Adrenal gland (tissue), 12 donors: ENCODE results near the gene CIDEA. TPM values are rescaled to one million over a fixed set of nuclear protein-coding genes. Genes with fewer than 3 reads are reported as not detected.

Experiments
- DNase-seq, 7 donors: peaks; one replicate each; pipeline ENCODE4 v3.0.0-alpha.2; 2019 to 2020
- H3K27ac ChIP-seq, 5 donors: fragments of 200-600 bp; sonication (generic) in 4 of 5; 1 replicate in 3 of 5; 2 replicates in 2 of 5; pipeline versions ENCODE4 v1.5.1 to v1.8.0; 2016 to 2020; ENCODE audit warnings: mild to moderate bottlenecking in 1 of 5
- H3K27me3 ChIP-seq: fragments of 200-600 bp; 2 replicates; pipeline ENCODE4 v1.8.0; 2021
- H3K36me3 ChIP-seq, 2 donors: fragments of 200-600 bp; replicated peaks in 1 of 2; 1 replicate in 1 of 2; 2 replicates in 1 of 2; pipeline versions ENCODE4 v1.5.1 to v1.8.0; 2018 to 2022
- H3K4me1 ChIP-seq, 2 donors: fragments of 200-600 bp; replicated peaks in 1 of 2; 1 replicate in 1 of 2; 2 replicates in 1 of 2; pipeline versions ENCODE4 v1.5.1 to v1.8.0; 2018 to 2021
- H3K4me3 ChIP-seq, 4 donors: fragments of 200-600 bp; sonication (generic) in 3 of 4; one replicate each; pipeline ENCODE4 v1.5.1; 2016 to 2018
- H3K9me3 ChIP-seq, 3 donors: fragments of 200-600 bp; sonication (generic) in 1 of 3; replicated peaks in 1 of 3; 1 replicate in 2 of 3; 2 replicates in 1 of 3; pipeline versions ENCODE4 v1.5.1 to v1.8.0; 2016 to 2021
- CTCF ChIP-seq, 6 experiments: fragments of 450-650 bp in 4 of 6; fragments of 200-600 bp in 2 of 6; sonication (generic) in 1 of 6; IDR thresholded peaks; 1 replicate in 5 of 6; 2 replicates in 1 of 6; pipeline versions ENCODE4 v1.5.1 to v1.8.0; 2016 to 2021; ENCODE audit warnings: antibody characterized with exemption in 6 of 6, mild to moderate bottlenecking in 2 of 6, moderate library complexity in 1 of 6
- POLR2A ChIP-seq, 2 donors: fragments of 450-650 bp; IDR thresholded peaks; one replicate each; pipeline ENCODE4 v1.6.1; 2017; ENCODE audit warnings: antibody characterized with exemption in 2 of 2, mild to moderate bottlenecking in 2 of 2, moderate library complexity in 1 of 2
- WGBS, 4 donors: extraction: QIAGEN DNeasy Blood & Tissue Kit in 2 of 4; methylation state at CpG; one replicate each; pipeline versions ENCODE4 v1.1.5 to v1.1.7; 2013 to 2017; 5-methylcytosine and 5-hydroxymethylcytosine counted together
- intact Hi-C, 2 donors: fragments of 100-400 bp; cut with DNase I; formaldehyde crosslinking; loops; one replicate each; pipeline versions ENCODE4 v1.14.1 to v1.15.0; 2022 to 2023
- polyA plus RNA-seq, 3 donors: library from polyadenylated mRNA; stranded (reverse); fragments of 200-250 nt in 2 of 3; fragments of 350-450 nt in 1 of 3; fragmentation: Illumina TruSeq in 1 of 3; extraction: RNeasy Lipid Tissue Mini Kit (QIAGEN cat#74804) in 1 of 3; gene quantifications; one replicate each; pipeline ENCODE4 v1.2.3, GENCODE V29; 2013 to 2014
- total RNA-seq, 9 donors: library from RNA; depleted of rRNA in 4 of 9; stranded (reverse); fragments of >200 nt in 4 of 9; fragments of 120-200 nt in 1 of 9; fragmentation: NEBNext Ultra II Directional in 1 of 9; extraction: Animal tissue kit (Norgen Biotek cat#: 25700) in 1 of 9; gene quantifications; one replicate each; pipeline versions ENCODE4 v1.1.0 to v1.2.4, GENCODE V29; 2013 to 2023
- donor health status: healthy with polysubstance abuse.
- donor health status: Bipolar disorder and iron deficiency.
- donor health status: DM: yes; HTN: yes; CAD: no.
- donor health status: DM: no; HTN: no; CAD: no.
- donor health status: DM: no; HTN: no; CAD: no.
- donor health status: DM: yes; HTN: yes; CAD: no.

CIDEA gene
- total and polyA plus RNA-seq, 12 donors, result 0.11 to 18.5 (median 0.82) TPM; not detected in 2

DNA sequence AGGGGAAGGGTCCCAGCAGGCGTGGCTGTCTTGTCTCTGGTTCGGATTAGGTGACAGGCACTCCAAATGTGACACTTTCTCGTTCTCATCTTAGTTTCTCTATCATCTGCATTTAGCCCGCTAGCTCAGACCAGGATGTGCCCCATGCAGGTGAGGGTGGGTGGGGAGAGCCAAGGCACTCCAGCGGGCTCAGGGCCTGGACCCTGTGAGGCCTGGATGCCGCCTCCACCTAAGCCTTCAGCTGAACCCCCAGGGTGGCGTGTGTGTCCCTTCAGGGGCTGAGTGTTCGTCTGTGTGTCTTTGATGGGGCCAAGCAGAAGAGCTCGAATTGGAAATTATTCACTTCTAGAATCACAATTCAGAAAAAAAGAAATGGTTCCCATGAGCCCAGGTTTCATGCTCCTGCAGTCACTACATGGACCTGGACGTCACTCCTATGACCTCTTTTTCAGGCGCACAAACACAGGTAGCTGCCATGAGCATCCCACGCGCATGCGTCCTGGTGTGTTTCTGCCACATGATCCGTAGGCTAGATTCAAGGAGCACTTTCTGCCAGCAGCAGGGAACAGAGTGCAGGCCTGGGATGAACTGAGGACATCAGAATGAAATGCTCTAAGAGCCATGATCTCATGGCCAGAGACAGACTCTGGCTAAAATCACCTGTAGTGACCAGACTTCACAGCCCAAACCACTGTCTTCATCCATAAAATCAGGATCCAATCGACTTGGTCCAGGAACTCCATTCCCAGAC lies 25.8 kb downstream of the CIDEA start:
- no peaks in the 10 kb centered on the region for H3K36me3 ChIP-seq
- H3K9me3 ChIP-seq, result no peaks in the 10 kb centered on the region
- no peak for DNase-seq
- intact Hi-C loops, result no loop called here
- peak overlapping the region in 4 of 5 donors; percentile 31 to 88 (median 76) for H3K27ac ChIP-seq
- peaks cover 7% of the 10 kb centered on the region for H3K27me3 ChIP-seq
- no peak overlapping the region for H3K4me3 ChIP-seq
- H3K4me1 ChIP-seq, result peaks cover 0 to 6% of the 10 kb centered on the region in 2 donors
- 82 to 89% (median 86%) methylated on average over 13 to 16 of the region's 16 CpGs for WGBS, 4 donors
- TF ChIP-seq CTCF (IDR thresholded peaks at IDR 0.05) (no peak), POLR2A (IDR thresholded peaks at IDR 0.05) (no peak)

- peaks cover 0 to 6% of the 10 kb centered on the region in 2 donors for H3K4me1 ChIP-seq
- peaks cover 2% of the 10 kb centered on the region for H3K27me3 ChIP-seq
- DNase-seq, result no peak
- intact Hi-C loops, result no loop called here
- H3K9me3 ChIP-seq, result no peaks in the 10 kb centered on the region
- TF ChIP-seq CTCF (IDR thresholded peaks at IDR 0.05) (no peak), POLR2A (IDR thresholded peaks at IDR 0.05) (no peak)
- H3K4me3 ChIP-seq, result no peak overlapping the region
- H3K36me3 ChIP-seq, result no peaks in the 10 kb centered on the region
- WGBS, 4 donors, result 16 to 42% (median 31%) methylated on average over 1 of the region's 1 CpG
- no peak overlapping the region for H3K27ac ChIP-seq
Observed at GRCh38 chr18:12281861-12282260, 27.7 kb downstream of the CIDEA start.

DNA sequence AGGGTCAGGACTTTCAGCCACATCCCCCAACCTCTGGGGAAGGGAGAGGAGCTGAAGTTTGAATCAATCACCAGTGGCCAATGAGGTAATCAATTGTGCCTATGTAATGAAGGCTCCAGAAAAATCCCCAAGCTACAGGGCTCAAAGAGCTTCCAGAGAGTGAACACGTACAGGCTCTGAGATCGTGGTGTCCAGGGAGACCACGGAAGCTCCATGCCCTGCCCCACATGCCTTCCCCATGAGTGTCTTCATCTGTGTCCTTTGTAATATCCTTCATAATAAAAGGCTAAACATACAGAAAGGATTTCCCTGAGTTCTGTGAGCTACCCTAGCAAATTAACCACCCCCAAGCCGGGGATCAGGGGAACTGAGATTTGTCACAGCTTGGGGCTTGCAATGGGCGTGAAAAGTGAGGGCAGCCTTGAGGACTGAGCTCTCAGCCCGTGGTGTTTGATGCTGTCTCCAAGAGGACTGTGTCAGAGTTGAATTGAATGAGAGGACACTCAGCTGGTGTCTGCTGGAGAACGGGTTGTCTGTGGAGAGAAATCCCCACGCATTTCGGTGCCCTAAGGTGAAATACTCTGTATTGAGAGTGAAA lies 28.4 kb downstream of the CIDEA start:
- Histone ChIP-seq H3K4me3 (no peak overlapping the region), H3K27me3 (peaks cover 3% of the 10 kb centered on the region), H3K9me3 (no peaks in the 10 kb centered on the region), H3K36me3 (no peaks in the 10 kb centered on the region), H3K27ac (no peak overlapping the region), H3K4me1 (peaks cover 0 to 3% of the 10 kb centered on the region in 2 donors)
- TF ChIP-seq CTCF (IDR thresholded peaks at IDR 0.05), result no peak
- no peak for TF ChIP-seq POLR2A (IDR thresholded peaks at IDR 0.05)
- intact Hi-C loops, result no loop called here
- WGBS, 4 donors, result 79 to 84% (median 83%) methylated on average over 9 of the region's 9 CpGs
- no peak for DNase-seq

- 67 to 73% (median 70%) methylated on average over 4 to 6 of the region's 6 CpGs for WGBS, 4 donors
- no peaks in the 10 kb centered on the region for H3K36me3 ChIP-seq
- H3K4me3 ChIP-seq, result no peak overlapping the region
- intact Hi-C loops, result no loop called here
- TF ChIP-seq CTCF (IDR thresholded peaks at IDR 0.05), result no peak
- TF ChIP-seq POLR2A (IDR thresholded peaks at IDR 0.05), result no peak
- peaks cover 3% of the 10 kb centered on the region for H3K27me3 ChIP-seq
- H3K27ac ChIP-seq, result no peak overlapping the region
- DNase-seq, result no peak
- H3K9me3 ChIP-seq, result no peaks in the 10 kb centered on the region
- peaks cover 0 to 9% of the 10 kb centered on the region in 2 donors for H3K4me1 ChIP-seq
Observed at GRCh38 chr18:12283256-12283655, 29.1 kb downstream of the CIDEA start.
